ENCODE data around the gene RUFY4. TPM values are rescaled to one million over a fixed set of nuclear protein-coding genes. Genes with fewer than 3 reads are reported as not detected.
"Not testable (repeated sequence)": the region's sequence is repeated elsewhere in the genome, so short reads cannot be mapped to it uniquely, and the experiment has no call there.

Gene RUFY4
- total RNA-seq, result under 1 TPM in 1 of 2 donors, not detected in 1; 0.14 TPM
- long read RNA-seq, donor 1, result 0 reads
- long read RNA-seq, donor 2, result 0 reads

DNA sequence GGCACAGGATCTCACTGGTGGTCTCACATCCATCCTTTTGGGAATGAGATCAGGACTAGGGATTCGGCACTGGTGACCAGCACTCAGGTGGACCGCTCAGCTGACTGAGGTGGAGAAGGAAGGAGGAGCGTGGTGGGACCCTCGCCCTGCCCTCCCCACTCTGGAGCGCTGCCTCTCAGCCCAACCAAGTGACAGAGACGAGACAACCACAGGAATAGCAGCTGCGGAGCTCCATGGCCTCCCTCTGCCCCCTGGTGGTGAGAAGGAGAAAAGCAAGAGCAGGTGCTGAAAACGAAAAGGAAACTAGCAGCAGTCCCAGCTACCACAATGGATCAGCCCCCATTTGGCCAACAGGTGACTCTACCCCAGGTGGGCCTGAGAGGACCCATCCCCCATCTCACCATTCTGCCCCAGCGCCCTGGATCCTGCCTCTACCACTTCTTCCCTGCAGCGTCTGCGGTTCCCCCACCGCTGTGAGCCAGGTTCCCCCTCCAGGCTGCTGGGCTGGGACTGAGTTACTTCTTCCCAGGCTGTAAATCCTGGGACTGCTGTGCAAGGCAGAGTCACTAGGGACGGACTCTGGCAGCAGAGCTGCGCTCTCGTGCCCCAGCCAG, at the start of gene RUFY4:
Gene RUFY4 (plus strand): TSS at position 533 of the 614 bp plus-strand sequence. CDS start 1,353 bp downstream, outside the sequence.
- intact Hi-C loops (cut with DNase I), result not testable (repeated sequence)
- peak; percentile 87 for DNase-seq (ENCODE audit: low spot score)

- intact Hi-C loops (cut with DNase I), result no loop called here
- DNase-seq (ENCODE audit: low spot score), result peak; percentile 64
These were observed 49.5 kb upstream of the RUFY4 start for GRCh38 chr2:218019411-218020060.

DNA sequence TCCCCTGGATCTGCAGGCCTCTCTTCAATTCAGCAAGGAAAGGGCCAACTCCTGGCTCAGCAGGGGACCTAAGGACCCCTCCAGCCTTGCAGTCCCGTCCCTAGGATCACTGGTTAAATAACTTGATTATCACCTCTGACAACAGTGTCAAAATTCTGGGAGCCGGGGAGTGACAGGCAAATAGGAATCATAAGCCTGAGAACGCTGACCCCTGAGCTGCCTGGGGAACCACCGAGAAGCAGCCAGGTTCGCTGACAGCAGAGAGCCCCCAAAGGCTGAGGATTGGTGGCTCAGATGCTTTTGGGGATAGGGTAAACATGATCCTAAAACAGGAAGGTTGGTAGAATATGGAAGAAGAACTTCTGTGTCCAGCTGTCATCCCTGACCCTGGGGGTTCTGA, 48.8 kb upstream of the RUFY4 start:
- peak; percentile 35 for DNase-seq (ENCODE audit: low spot score)
- intact Hi-C loops (cut with DNase I), result no loop called here

DNA sequence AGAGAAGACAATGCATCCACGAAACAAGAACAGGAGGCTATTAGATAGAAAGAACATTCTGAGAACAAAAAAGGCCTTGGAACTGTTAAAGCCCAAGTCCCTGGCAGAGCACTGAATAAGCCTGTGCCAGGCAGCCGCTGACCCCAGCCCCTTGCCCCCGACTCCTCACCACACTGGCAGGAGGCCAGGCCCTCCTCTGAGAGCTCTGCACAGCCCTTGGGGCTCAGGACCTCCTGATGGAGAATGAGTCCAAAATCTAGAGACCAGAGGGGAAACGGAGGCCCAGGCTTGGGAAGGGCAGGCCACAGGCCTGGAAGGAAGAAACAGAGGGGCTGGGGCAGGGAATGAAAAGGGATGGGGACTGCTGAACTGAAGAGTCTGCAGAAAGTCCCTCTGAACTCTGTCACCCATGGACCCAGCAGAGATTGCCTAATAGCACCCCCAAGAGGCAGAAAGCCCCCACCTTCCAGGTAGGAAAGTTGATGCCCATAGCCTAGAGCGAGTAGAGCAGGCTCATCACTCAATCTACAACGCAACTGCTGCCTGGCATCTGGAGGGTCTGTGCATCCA, 48.0 kb upstream of the RUFY4 start:
- peak; percentile 59 for DNase-seq (ENCODE audit: low spot score)
- intact Hi-C loops (cut with DNase I), result no loop called here

DNA sequence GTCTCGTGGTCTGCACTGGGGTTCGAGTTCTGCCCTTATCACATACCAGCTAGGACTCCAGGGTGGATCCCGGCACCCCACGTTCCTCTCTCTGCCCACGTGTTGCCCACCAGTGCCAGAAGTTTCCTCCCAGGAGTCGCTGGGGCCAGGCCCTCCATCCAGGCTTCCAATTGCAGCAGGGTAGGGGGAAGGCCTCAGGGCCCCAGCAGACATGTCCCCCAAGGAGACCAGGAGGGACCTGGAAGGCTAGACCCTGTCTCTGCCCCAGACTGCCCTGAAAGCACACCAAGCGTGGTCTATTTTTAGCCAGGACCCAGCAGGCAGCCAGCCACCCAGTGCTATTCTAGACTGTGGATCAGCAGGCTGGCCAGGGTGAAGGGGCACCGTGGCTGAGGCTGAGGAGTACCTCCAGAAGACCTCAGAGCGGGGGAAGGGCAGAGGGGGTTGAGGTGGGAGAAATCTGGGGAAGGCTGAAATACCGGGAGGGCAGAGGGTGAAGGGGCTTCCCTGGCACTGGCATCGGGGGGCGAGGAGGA, 47.4 kb upstream of the RUFY4 start:
- intact Hi-C loops (cut with DNase I), result no loop called here
- peak; percentile 65 for DNase-seq (ENCODE audit: low spot score)

DNA sequence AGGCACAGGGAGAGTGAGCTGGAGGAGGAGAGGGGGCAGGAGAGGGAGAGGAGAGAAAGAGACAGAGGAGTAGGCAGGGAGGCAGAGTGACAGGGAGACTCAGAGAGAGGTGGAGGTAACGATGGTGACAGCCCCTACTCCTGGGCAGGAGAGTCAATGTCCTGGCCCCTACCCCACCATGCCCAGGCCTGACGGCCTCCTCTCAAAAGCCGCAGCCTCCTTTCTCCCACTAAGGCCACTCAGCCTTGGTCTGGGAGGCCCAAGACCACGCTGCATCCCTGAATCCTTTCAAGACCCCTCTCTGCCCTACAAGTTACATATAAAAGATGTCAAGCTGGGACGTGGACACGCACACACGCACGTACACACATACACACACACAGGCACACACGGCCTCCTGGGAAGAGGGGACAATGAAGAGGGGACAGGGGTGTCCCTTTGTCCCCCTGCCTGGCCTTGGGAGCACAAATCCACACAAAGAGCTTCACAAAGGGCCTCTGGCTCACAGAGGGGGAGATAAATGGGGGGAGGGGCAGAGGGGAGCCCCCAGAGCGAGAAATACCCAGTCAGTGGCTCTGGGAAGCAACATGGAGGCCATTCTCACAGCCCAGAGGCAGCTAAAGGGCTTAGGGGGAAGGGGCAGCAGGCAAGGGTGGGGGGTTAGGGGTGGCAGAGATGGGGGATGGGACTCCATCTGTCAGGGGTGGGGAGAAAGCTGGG, 46.8 kb upstream of the RUFY4 start:
- DNase-seq (ENCODE audit: low spot score), result peak; percentile 38

GRCh38 chr2:218022851-218023530, 46.1 kb upstream of the RUFY4 start:
- intact Hi-C loops (cut with DNase I), result no loop called here
- DNase-seq (ENCODE audit: low spot score), result peak; percentile 66

More for the DNA sequence above, 46.8 kb upstream of the RUFY4 start:
- intact Hi-C loops (cut with DNase I), result no loop called here

DNA sequence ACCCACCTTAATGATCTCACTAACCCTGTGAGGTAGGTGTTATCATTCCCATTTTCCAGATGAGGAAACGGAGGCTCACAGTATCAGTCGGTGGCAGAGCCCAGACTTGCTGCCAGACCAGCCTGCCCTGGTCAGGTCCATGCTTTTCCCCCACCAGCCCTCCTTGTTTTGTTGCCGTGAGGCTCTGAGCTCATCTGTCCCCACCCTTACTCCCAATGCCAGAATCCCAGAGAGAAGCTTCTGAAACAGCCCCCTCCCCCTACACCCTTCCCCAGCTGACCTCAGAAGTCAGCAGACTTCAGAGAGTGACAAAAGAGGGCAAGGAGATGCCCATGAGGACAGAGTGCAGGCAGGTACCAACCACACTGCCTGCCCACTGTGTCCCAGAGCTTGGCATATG, 45.4 kb upstream of the RUFY4 start:
- intact Hi-C loops (cut with DNase I), result no loop called here
- no peak for DNase-seq (ENCODE audit: low spot score)

DNA sequence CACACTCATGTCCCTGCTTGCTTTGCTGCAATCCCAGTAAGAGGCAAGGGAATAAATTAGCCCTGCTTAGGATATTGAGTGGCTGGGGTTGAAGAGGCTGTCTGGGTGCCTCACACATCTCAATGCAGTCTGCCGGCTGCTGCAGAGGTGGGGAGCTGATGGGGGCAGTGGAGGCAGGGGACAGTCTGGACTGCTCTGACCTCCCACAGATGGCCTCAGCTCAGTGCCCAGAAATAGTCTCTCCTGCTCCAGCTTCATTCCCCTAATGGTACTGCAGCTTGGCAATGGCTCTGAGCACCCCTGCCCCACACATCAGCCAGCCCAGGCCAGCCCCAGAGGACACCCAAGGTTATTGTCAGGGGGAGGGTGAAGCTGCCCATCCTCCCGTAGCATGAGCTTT, 44.7 kb upstream of the RUFY4 start:
- DNase-seq (ENCODE audit: low spot score), result no peak
- intact Hi-C loops (cut with DNase I), result no loop called here

DNA sequence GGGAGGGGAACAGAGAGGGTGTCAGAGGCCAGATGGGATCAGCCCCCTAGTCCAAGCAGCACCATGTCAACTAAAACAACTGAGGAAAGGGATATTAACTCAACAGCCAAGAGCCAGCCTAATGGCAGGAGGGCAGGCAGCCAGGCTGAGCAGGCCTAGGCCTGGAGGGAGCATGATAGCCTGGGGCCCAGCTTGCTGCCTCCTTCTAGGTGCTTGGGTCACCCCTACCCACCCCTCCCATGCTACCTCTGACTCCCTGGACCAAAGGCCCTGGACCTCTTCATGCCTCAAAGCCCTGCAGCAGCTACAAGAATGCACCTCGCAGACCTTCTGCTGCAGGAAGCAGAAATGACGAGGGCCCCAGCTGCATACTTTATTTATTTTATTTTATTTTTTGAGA, 44.2 kb upstream of the RUFY4 start:
- peak; percentile 49 for DNase-seq (ENCODE audit: low spot score)
- intact Hi-C loops (cut with DNase I), result no loop called here

GRCh38 chr2:218026244-218026643, 42.8 kb upstream of the RUFY4 start:
- intact Hi-C loops (cut with DNase I), result no loop called here
- no peak for DNase-seq (ENCODE audit: low spot score)

GRCh38 chr2:218026676-218027425, 42.2 kb upstream of the RUFY4 start:
- intact Hi-C loops (cut with DNase I), result no loop called here
- DNase-seq (ENCODE audit: low spot score), result no peak

DNA sequence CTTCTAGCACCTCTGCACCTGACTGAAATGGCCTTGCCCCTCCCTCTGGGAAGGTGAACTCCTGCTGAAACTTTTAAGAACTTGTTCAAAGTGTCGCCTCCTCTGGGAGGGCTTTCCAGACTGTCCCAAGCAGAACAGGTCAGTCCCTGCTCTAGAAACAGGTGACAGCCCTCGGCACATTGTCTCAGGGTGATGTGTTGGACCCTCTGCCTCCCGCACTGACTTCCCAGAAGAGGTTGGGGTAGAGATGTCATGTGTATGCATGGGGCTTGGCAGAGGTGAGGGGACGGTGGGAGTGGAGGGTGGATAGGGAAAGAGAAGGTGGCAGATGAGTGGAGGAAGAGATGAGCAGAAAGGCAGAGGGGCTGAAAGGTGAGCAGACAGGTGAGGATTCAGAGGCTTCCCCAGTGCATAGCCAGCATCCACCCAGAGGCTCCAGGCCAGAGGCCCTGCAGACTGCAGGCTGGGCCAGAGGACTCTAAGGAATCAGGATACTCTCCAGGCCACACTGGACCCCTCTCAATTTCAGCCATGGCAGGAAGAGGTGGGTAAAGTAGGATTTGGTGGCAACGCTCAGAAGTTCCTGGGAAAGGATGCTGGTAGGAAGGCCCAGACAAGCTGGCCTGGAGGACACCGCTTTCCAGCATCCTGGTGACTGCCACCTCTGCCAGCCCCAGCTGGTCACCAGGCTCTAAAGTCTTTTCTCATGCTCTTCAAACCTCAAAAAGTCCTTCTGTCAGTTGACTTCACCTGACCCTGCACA, 41.4 kb upstream of the RUFY4 start:
- no peak for DNase-seq (ENCODE audit: low spot score)
- intact Hi-C loops (cut with DNase I), result no loop called here

GRCh38 chr2:218028189-218028495, 40.9 kb upstream of the RUFY4 start:
- no peak for DNase-seq (ENCODE audit: low spot score)
- intact Hi-C loops (cut with DNase I), result no loop called here

DNA sequence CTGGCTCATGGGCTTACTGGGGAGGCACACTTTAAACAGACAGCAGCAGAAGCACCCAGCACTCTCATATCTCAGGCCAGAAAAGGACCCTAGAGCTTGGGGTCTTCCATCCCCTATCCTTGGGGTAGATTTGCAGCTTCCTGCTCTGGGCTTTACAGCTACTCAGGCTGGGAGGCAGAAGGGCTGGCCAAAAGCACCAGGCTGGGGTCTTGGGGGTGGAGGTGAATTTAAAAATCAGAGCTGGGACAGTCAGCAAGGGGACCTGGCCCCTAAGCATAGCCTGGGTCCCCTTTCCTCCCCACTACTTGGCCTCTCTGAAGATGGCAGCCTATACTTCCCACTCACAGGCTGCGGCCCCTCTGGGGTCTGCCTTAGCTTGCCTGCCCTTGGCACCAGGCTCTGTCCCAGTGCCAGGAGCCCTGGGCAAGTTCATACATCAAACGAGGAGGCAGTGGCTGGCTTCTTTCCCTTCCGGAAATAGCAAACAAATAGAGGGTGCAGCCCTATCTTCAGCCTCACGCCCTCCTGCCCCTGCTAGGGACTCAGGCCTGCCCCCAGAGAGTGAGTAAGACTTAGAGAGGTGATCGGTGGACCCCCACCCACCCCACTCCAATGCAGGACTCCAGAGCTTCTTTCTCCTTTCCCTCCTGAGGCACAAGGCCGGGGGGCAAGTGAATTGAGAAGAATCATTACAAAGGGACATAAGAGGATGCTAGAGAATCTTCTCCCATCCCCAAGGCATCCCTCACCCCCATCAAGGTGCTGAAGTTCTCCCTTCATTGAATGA, 40.3 kb upstream of the RUFY4 start:
- intact Hi-C loops (cut with DNase I), result no loop called here
- no peak for DNase-seq (ENCODE audit: low spot score)

DNA sequence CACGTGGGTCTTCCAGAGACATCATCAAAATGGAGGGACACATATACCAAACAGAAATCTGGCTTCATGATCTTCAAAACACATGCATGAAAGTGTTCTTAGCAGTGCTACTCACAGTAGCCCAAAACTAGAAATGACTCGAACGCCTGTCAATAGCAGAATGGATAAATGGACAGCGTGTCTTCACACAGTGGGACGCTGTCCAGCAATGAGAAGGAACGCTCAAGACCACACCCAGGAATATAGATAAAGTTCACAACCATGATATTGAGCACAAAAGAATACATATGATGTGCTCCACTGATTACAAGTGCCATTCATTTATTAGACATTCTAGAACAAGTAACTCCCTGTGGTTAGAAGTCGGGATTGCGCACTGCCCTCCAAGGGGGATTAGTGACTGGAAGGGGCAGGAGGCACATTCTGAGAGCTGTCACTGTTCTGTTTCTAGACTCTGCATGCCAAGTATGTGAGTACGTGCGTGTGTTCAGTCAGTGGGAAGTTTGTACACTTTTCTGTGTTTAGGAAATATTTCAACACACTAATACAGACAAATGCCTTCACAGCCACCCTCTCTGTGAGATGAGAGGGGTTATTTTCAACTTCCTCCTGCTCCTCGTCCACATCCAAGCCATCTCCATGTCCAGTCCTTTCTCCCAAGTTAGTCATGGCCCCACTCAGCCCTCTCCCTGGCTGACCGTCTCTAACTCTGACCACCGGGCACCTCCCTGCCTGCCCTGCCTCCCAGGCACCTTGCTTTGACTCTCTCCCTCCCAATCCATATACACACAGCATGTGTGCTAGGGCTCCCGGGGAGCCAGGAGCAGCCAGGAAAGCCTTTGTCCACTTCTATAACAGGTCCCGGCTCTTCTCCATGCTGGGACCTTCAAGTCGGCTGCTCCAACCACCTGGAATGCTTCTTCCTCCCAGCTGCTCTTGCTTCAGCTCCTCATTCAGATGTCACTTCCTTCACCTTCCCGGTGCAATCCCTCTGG, 39.4 kb upstream of the RUFY4 start:
- intact Hi-C loops (cut with DNase I), result loop anchor here in 1 of 2 donors (5.0 kb wide), 1 partner anchor 242 kb away; no protein-coding TSS in a partner anchor
- peak; percentile 52 for DNase-seq (ENCODE audit: low spot score)
